Endothelial cell (in vitro differentiated cells): ENCODE data around the gene PDGFC. TPM values are rescaled to one million over a fixed set of nuclear protein-coding genes. Genes with fewer than 3 reads are reported as not detected.
A peak's percentile ranks its signal among the peaks of the same experiment; 100 is the strongest.

Source experiments
- DNase-seq: peaks from one replicate; pipeline ENCODE4 v3.0.0; 2021; ENCODE audit warnings: low spot score
- H3K27ac Mint-ChIP-seq: one replicate; pipeline ENCODE4 v1.8.0; 2021; ENCODE audit warnings: mixed read lengths, inconsistent platforms; ENCODE audit not compliant: unreplicated experiment
- H3K27me3 Mint-ChIP-seq: one replicate; pipeline ENCODE4 v1.8.0; 2021; ENCODE audit warnings: mild to moderate bottlenecking, moderate library complexity, mixed read lengths, inconsistent platforms; ENCODE audit not compliant: unreplicated experiment
- H3K36me3 Mint-ChIP-seq: one replicate; pipeline ENCODE4 v1.8.0; 2021; ENCODE audit warnings: mild to moderate bottlenecking, low read depth, mixed read lengths, inconsistent platforms; ENCODE audit not compliant: unreplicated experiment
- H3K4me1 Mint-ChIP-seq: one replicate; pipeline ENCODE4 v1.8.0; 2021; ENCODE audit warnings: mild to moderate bottlenecking, mixed read lengths, inconsistent platforms; ENCODE audit not compliant: unreplicated experiment
- H3K4me3 Mint-ChIP-seq: one replicate; pipeline ENCODE4 v1.8.0; 2021; ENCODE audit warnings: mild to moderate bottlenecking, mixed read lengths, inconsistent platforms; ENCODE audit not compliant: unreplicated experiment
- H3K9me3 Mint-ChIP-seq: one replicate; pipeline ENCODE4 v1.8.0; 2021; ENCODE audit warnings: mixed read lengths, inconsistent platforms; ENCODE audit not compliant: unreplicated experiment
- long read RNA-seq: library from polyadenylated mRNA; unstranded; transcript quantifications from one replicate; pipeline ENCODE4 v2.0.0, GENCODE V29; 2020; ENCODE audit not compliant: unreplicated experiment
- total RNA-seq: library from RNA; stranded (reverse); fragmentation: NEBNext Ultra II Directional; extraction: Animal tissue kit (Norgen Biotek cat#: 25700); gene quantifications from one replicate; pipeline ENCODE4 v1.2.1, GENCODE V29; 2021; ENCODE audit not compliant: unreplicated experiment
- TF ChIP-seq, protein P1 (sequence below): fragments of 200-600 bp; sonication (generic); IDR thresholded peaks from one replicate; pipeline ENCODE4 v1.5.0; 2021; ENCODE audit warnings: antibody characterized with exemption; ENCODE audit not compliant: unreplicated experiment

The PDGFC gene, protein sequence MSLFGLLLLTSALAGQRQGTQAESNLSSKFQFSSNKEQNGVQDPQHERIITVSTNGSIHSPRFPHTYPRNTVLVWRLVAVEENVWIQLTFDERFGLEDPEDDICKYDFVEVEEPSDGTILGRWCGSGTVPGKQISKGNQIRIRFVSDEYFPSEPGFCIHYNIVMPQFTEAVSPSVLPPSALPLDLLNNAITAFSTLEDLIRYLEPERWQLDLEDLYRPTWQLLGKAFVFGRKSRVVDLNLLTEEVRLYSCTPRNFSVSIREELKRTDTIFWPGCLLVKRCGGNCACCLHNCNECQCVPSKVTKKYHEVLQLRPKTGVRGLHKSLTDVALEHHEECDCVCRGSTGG
- 22.0 TPM for total RNA-seq
- long read RNA-seq, full-length matches to known transcripts, result 1 of 3 reads
- long read RNA-seq, partial matches to known transcripts, result 0 of 3 reads
- long read RNA-seq, other reads (novel, unspliced or antisense), result 2 of 3 reads

DNA sequence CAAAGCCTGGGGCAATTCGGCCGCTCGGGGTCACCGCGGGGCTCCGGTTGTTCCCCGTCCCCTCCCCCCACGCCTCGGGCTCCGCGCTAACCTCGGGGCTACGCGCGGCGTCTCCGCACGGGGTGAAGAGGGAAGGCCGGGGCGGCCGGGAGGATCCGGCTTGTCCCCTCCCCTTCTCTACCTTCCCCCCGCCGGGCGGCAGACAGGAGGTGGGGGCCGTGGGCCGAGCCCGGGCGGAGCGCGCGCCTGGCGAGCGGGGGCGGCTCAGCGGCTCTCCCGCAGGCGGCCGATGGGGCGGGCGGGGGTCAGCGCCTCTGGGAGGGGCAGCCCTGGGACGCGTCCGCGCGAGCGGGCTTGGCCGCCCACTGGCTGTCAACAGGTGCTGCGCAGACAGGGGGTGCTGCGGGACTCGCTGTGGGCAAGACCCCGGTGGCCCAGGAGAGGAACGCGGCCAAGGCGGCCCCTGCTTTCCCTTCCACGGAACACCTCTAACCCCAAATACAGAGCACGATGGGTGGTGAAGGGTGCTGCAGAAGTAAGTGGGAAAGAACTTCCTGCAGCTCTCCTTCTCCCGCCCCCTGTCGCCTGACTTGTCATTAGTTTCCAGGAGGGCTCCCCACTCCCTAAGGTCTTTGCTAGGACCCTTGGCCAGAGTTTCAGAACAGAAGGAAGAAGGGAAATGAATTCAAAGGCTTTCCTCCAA, at the start of gene PDGFC:
PDGFC (minus strand) TSS at position 124 of the 703 bp plus-strand sequence. CDS start 896 bp downstream, outside the sequence.
- TF ChIP-seq, protein P1, sequence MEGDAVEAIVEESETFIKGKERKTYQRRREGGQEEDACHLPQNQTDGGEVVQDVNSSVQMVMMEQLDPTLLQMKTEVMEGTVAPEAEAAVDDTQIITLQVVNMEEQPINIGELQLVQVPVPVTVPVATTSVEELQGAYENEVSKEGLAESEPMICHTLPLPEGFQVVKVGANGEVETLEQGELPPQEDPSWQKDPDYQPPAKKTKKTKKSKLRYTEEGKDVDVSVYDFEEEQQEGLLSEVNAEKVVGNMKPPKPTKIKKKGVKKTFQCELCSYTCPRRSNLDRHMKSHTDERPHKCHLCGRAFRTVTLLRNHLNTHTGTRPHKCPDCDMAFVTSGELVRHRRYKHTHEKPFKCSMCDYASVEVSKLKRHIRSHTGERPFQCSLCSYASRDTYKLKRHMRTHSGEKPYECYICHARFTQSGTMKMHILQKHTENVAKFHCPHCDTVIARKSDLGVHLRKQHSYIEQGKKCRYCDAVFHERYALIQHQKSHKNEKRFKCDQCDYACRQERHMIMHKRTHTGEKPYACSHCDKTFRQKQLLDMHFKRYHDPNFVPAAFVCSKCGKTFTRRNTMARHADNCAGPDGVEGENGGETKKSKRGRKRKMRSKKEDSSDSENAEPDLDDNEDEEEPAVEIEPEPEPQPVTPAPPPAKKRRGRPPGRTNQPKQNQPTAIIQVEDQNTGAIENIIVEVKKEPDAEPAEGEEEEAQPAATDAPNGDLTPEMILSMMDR, result peak; percentile 55
- H3K4me1 Mint-ChIP-seq, result peaks cover 37% of the 10 kb centered on the region
- peak within 1 kb of the TSS; percentile 80 for H3K27ac Mint-ChIP-seq
- peak within 1 kb of the TSS; percentile 98 for H3K4me3 Mint-ChIP-seq
- no peaks in the 10 kb centered on the region for H3K9me3 Mint-ChIP-seq
- DNase-seq, result peak; percentile 85
- peaks cover 2% of the 10 kb centered on the region for H3K36me3 Mint-ChIP-seq
- peaks cover 7% of the 10 kb centered on the region for H3K27me3 Mint-ChIP-seq

DNA sequence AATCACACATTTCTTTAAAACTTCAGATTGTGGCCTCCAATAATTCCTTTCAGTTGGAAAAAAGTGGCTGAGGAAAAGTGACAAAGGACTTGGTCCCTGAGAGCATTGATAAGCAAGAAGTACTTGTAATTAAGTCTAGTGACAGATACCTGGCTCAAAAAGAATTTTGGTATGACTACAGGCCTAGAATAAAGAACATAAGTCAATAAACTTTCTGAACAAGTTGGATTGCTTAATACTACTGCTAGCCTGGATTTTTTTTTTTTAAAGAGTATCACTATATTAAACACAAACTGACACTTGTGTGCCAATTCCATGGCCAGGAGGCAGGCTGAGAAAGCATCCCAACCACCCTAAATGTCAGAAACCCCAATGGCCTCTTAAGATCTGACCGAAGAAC, 49.3 kb upstream of the PDGFC start:
- H3K4me3 Mint-ChIP-seq, result no peak overlapping the region
- no peaks in the 10 kb centered on the region for H3K4me1 Mint-ChIP-seq
- no peak for DNase-seq
- H3K27me3 Mint-ChIP-seq, result no peaks in the 10 kb centered on the region
- TF ChIP-seq, protein P1, result no peak
- H3K9me3 Mint-ChIP-seq, result no peaks in the 10 kb centered on the region
- H3K27ac Mint-ChIP-seq, result no peak overlapping the region
- no peaks in the 10 kb centered on the region for H3K36me3 Mint-ChIP-seq

DNA sequence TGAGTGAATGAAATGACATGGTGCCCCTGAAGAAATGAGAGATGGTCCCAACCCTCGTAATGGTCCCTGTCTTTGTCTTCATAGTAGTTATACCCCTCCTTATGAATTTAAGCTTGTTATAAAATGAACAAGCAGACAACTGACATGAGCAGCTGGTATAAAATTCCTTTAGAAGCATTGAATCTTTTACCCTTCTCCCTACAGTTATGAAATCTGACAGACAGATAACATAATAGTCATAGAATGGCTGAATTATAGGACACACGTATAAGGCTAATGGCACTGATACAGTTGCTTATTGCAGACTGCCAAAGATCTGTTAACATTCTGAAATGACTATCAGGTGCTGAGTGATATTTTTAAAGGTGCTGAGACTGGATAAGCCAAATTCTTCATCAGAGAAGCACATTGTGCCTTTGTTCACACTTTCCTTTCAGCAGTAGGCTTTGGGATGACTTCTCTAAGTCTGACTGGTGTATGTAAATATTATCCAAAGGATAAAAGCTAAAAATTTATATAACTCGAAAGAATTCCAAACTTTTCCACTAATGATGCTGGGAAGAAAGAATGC, 47.4 kb upstream of the PDGFC start:
- Mint-ChIP-seq H3K9me3 (no peaks in the 10 kb centered on the region), H3K27ac (no peak overlapping the region), H3K36me3 (no peaks in the 10 kb centered on the region), H3K4me1 (no peaks in the 10 kb centered on the region), H3K4me3 (no peak overlapping the region), H3K27me3 (no peaks in the 10 kb centered on the region)
- no peak for DNase-seq
- TF ChIP-seq, protein P1, result no peak

DNA sequence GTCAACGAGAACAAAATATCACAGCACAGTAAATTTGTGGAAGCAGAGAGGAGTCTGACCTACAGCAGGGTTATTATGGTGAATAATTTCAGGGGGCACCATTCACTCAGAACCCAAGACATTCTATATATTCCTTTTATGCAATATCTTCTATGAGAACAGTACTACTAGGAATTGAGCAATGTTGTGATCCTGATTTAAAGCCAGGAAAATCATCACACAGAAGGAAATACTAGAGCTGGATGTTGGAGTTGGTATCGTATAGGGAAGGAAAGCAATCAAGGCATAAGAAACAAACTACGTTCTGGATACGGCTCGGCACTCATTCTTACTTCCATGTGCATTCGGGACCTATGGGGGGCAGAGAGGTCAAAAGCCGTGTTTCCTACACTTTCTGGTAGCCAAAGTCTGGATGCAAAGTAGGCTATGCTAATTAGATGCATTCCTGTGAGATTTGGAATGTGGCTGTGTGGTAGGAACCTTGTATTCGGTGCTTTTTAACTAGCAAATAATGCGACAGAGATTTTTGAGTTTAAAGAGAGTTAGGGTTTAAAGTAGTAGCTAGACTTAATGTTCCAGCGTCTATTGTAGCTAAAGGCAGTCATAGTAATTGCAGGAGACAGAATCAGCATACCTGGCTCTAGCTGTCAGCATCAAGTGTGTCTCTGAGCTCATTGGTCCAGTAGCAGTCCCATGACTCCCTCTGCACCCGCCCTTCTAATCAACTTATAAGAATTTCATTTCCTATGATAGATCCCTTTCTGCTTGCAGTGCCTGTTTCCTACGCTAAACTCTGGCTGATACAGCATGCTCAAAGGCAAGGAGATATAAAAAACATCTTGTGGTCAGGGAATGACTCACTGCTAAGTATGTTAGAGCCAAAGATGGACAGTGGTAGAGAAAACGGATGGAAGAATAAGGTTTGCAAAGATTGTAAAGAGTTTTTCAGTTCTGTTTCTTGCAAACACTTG, 43.3 kb upstream of the PDGFC start:
- H3K9me3 Mint-ChIP-seq, result no peaks in the 10 kb centered on the region
- H3K4me3 Mint-ChIP-seq, result no peak overlapping the region
- H3K4me1 Mint-ChIP-seq, result no peaks in the 10 kb centered on the region
- no peaks in the 10 kb centered on the region for H3K27me3 Mint-ChIP-seq
- DNase-seq, result no peak
- H3K27ac Mint-ChIP-seq, result no peak overlapping the region
- TF ChIP-seq, protein P1, result no peak
- no peaks in the 10 kb centered on the region for H3K36me3 Mint-ChIP-seq
